ENCODE data around the gene SRRD.

SRRD gene

DNA sequence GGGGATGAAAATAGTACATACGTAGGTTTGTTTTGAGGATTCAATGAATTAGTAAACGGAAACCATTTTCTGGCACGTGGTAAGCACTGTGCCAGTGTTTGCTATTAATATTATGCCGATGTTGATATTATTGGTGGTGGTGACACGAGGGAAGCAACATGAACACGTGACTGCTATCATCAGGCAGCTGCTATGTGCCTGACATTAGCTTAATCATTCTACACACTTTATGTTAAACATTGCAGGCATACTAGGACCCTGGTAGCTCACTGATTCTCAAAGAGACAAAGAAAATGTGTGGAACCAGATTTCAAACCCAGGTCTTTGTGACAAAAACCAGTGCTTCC, 656 bp downstream of the SRRD start:
- DNase-seq: no peak

DNA sequence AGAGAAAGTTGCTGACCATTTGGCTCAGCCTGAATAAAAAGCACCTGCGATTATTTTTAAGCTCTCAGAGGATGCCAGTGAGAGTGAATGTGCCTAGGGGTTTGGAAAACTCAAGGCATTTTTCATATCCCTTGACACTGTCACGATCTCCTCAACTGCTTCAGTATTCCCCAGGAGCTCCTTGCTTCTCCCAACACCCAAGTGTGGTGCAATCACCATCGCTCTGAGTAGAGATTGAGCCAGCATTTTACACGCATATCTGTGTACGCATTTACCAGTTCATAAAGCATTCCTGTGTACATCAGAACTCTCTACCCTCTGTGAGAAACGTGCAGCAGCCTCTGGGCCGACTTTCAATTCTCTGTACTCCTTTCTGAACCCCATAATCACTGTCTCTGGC, 1.3 kb downstream of the SRRD start:
- no peak for DNase-seq

DNA sequence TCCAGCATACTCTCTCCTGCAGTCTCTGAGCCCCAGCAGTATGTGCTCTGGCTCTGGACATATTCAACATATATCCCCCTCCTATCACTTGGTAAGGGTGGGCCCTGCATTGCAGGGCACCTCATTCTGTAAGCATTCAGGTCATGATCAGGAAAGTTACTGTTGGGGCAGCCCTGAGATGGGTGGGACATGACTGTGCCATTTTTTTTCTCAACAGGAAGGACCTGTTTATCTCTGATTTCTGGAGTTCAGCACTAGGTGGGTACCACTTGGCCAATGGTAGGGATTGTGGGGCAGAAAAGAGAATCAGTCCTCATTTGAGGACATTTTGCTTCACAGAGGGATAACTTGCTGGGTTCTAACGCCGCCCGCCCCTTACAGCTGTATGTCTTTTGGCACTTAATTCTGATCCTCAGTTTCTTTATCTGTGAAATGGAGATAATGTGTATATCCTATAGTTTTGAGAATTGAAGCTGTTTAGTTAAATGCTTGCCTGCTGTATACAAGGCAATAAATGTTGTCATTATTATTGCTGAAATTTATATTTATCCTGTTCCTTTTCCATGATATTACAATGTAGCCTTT, 2.2 kb downstream of the SRRD start:
- no peak for DNase-seq

DNA sequence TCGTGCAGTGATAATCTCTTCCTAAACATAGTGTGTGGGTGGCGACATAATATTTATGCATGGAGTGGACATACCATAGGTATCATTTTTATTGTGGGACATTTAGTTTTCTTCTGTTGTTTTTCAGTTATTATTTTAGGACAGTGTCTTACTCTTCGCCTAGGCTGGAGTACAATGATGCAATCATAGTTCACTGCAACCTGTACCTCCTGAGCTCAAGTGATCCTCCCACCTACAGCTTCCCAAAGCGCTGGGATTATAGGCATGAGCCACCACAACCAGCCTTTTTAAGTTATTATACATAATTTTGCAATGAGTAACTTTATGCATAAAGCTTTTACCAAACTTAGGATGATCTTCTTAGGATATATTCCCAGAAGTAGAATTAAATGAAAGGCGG, 2.7 kb downstream of the SRRD start:
- no peak for DNase-seq

DNA sequence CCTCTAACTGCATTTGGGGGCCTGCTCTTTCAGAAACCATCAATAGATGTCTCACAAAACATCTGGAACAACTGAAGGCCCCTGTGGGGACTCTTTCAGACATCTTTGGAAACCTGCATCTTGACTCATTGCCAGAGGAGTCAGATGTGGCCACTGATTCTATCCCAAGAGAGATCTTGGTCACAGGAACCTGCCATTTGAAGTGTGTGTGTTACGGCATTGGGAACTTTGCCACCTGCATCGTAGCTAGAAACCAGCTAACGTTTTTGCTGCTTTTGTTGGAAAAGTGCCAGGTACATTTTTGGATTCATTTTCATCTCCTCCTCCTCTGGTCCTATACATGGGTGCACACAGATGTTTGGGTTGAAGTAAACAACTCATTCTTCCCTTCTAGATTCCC, 4.3 kb downstream of the SRRD start:
- DNase-seq: no peak

GRCh38 chr22:26489447-26490036, 5.9 kb downstream of the SRRD start:
- DNase-seq: no peak

- no peak for DNase-seq
Measured at GRCh38 chr22:26492220-26492619, 8.5 kb downstream of the SRRD start.

GRCh38 chr22:26494506-26494905, 10.8 kb downstream of the SRRD start:
- no peak for DNase-seq

DNA sequence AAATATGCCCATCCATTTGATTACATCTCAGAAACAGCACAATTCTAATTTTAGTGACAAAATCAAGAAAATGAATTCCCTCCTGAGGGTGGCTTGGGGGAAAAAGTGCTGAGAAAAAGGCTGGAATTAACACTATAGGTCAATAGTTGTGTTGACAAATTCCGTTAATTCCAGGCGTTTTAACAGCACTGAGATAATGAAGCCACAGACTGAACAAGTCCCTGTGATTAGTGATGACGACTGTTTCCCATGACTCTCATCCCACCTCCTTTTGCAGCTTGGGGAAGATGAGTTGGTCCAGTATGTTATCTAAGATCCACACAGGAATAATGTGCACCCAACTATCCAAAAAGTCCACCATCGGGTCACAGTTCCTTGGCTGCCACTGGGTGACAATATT, 12.8 kb downstream of the SRRD start:
- DNase-seq: no peak

DNA sequence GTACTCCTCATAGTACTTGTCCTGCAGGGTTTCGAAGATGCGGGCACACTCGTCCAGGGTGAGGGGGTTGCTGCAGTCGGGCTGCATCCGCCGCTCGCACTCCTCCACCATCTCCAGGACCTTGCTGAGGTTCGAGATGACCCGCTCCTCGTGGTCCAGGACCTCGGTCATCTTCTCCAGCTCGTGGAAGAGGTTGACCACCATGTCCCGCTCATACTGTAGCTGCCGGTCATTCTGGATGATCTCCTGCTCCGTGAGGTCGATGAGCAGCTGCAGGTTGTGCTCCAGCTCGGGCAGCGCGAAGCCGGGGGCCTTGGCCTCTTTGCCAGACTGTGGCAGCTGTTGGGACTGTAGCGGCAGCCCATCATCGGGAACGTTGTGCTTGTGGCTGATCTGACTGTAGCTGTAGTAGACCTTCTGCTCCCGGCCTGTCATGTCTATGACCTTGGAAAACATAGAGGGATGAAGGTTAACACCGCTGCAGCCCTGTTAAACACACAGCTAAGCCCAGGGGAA, 15.6 kb downstream of the SRRD start:
- DNase-seq: no peak

- DNase-seq: no peak
Measured at GRCh38 chr22:26501996-26502395, 18.3 kb downstream of the SRRD start.

GRCh38 chr22:26502688-26503561, 19.2 kb downstream of the SRRD start:
- DNase-seq: peak; percentile 41

DNA sequence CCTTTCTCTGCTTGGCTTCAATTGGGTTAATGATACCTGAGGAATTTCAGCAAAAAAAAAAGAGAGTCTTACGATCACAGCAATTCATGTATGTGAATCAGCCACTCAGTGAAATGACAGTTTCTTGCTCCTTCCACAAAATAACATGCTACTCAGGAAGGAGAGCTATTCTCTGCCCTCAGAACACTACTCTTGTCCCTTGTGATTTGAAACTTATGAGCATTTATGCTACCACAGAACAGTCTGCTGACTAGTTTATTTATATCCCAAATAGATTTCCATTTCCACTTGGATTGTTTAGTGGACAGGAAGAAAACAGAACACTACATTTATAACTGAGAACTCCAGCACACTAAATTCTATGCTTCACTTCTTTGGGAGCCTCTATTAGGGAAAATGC, 20.1 kb downstream of the SRRD start:
- no peak for DNase-seq

DNA sequence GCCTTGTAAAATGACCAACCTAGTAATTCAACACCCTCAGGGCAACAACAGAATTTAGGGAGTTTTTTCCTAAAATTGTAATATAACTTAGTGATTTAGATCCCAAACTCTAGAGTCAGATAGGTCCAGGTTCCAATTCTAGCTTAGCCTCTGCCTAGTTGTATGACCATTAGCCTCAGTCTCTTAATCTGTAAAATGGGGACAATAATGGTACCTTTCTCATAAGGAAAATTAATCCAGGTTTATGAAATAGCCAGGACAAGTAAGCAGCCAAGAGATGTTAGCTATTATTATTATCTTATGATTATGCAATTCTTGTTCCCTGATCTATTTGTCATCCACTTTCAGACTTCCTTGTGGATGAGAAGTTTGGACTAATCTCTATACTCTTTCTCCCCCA, 24.5 kb downstream of the SRRD start:
- DNase-seq: no peak

DNA sequence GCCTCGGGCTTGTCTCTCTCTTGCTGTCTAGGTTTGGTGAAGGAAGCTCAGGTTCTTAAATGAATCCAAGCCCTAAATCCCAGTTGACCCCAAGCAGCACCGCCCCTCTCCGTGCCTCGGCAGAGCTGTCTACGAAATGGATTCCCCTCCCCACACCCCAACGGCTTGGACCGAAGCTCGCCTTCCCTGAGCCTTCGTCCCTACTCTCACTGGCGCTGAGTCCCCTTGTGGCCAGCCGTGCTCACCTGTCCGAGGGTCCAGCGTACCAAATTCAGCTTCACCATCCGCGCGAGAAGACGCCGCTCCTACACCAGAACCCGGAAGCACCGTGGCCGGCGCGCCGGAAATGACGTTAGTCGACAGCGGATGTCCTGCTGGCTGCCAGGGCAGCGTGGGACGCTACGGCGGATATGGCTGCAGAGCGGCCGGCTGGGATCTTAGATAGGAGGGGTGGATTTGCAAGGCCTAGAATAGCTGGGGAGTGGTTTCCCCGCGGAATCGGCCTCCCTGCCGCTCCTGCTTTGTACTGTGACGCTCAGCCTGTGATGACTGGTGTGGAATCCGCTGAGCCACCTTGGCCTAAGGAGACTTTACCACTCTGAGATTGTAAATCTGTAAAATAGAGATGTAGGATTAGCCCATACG, 28.6 kb downstream of the SRRD start, which contains the start of gene TFIP11:
TSS of gene TFIP11 (minus strand) at position 325 of the 645 bp plus-strand sequence. CDS start 2,201 bp downstream, outside the sequence.
- DNase-seq: peak; percentile 89

- no peak for DNase-seq
Measured at GRCh38 chr22:26513838-26514237, 30.2 kb downstream of the SRRD start.

DNA sequence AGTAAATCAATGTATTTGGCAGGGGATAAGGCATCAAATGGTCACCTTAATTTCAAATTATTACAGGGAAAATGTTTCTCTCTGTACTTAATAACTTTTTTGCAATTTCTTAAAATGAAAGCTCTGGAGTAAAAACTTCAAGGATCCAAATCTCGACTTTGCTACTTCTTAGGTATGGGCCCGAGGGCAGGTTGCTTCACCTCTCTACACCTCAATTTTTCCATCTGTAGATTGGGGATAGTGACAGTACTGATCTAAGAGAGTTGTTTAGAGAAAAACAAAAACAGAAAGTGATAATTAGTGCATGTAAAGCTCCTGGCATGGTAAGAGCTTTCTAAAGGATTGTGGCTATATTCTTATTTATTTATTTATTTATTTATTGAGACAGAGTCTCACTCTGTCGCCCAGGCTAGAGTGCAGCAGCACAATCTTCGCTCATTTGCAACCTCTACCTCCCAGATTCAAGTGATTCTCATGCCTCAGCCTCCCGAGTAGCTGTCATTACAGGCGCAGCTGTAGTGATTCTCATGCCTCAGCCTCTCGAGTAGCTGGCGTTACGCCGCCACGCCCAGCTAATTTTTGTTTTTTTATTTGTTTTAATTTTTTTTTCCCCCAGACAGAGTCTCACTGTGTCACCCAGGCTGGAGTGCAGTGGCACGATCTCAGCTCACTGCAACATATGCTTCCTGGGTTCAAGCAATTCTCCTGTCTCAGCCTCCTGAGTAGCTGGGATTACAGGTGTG, 30.9 kb downstream of the SRRD start:
- DNase-seq: no peak

GRCh38 chr22:26515931-26516330, 32.3 kb downstream of the SRRD start:
- no peak for DNase-seq

GRCh38 chr22:26516503-26516902, 32.8 kb downstream of the SRRD start:
- no peak for DNase-seq

GRCh38 chr22:26517429-26517828, 33.8 kb downstream of the SRRD start:
- no peak for DNase-seq

GRCh38 chr22:26522012-26522411, 38.3 kb downstream of the SRRD start:
- no peak for DNase-seq

DNA sequence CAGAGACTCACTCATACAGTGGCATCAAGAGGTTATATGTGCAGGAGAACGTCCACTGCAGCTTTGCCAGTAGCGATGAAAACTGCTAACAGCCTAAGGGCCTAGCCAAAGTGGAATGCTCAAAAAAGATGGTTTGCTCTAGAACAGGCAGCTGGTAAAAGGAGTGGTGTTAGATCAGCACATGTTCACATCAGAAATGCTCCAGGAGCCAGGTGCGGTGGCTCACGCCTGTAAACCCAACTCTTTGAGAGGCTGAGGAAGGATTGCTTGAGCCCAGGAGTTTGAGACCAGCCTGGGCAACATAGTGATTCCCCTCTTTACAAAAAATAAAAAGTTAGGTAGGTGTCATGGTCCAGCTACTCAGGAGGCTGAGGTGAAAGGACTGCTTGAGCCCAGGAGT, 38.9 kb downstream of the SRRD start:
- DNase-seq: no peak

GRCh38 chr22:26524870-26525269, 41.2 kb downstream of the SRRD start:
- no peak for DNase-seq
